ENCODE results near the gene KNSTRN.

GRCh38 chr15:40368719-40369473, 13.6 kb upstream of the KNSTRN start:
- no peak for TF ChIP-seq RAD21 (IDR thresholded peaks at IDR 0.05; ENCODE audit: low read depth)
- TF ChIP-seq MAX (IDR thresholded peaks at IDR 0.05): no peak
- no peak for TF ChIP-seq EGR1 (IDR thresholded peaks at IDR 0.05)
- no peak for TF ChIP-seq TAF1 (IDR thresholded peaks at IDR 0.05; ENCODE audit: low read depth)
- TF ChIP-seq TCF12 (IDR thresholded peaks at IDR 0.05; ENCODE audit: low read depth): no peak
- no peak for TF ChIP-seq EP300 (IDR thresholded peaks at IDR 0.05; ENCODE audit: borderline replicate concordance)
- no peak for TF ChIP-seq REST (IDR thresholded peaks at IDR 0.05; ENCODE audit: low read depth)
